ENCODE measurements around the gene TMEM86B. TPM values are rescaled to one million over a fixed set of nuclear protein-coding genes. Genes with fewer than 3 reads are reported as not detected.
"Not testable (repeated sequence)": the region's sequence is repeated elsewhere in the genome, so short reads cannot be mapped to it uniquely, and the experiment has no call there.

The TMEM86B gene
- polyA plus RNA-seq, 1 of the 3 experiments (the other 2 are of a cell fraction) = 3.0 TPM

DNA sequence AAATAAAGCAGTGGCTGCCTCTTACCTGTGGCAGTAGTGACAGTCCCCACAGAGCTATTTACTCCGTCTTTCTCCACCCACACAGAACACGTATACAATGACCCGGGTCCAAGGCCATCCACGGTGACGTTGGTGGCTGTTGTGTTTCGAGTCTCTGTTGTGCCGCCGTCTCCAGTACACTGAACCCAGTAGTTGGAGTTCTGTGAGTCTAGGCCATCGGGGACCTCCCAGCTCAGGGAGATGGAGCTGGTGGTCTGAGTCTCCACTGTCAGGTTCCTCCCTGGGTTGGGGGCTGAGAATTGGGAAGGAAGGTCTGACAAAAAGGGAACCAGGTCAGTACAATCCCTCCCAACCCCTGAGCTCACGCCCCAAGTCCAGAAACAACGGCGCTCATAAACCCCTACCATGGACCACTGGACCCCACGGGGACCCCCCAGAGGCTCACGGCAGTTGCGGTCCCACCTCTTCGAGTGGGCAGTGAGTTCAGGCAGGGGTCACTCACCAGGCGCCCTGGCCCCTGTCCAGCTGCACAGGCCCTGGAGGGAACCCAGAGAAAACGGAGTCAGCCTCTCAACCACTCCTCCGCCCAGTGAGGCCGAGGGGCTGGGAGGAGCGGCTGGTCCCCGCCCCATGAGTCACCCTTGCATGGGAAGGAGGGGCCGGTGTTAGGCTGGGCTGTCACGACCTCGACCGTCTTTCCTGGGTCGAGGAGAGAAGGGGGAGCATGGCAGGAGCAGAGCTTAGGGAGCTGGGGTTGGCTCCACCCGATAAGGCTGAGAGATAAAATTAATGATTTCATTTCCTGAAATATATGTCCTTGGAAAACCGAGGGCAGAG, 21.7 kb downstream of the TMEM86B start:
- Histone ChIP-seq H3K27me3 (ENCODE audit: insufficient read depth) (no peaks in the 10 kb centered on the region), H4K20me1 (ENCODE audit: insufficient read depth) (peaks cover 5% of the 10 kb centered on the region; the same call in 1 of the 2 replicates), H3K4me2 (peak overlapping the region; percentile 70), H3K27ac (ENCODE audit: low read depth in 2 of 2, low read length in 1 of 2) (peak overlapping the region in 1 of 2 experiments; percentile 34; a peak in 1 of 4 replicates), H3K4me1 (ENCODE audit: control insufficient read depth in 1 of 2, insufficient read depth in 2 of 2, low read depth in 1 of 2, low read length in 1 of 2) (peaks cover 20 to 23% of the 10 kb centered on the region in 2 experiments; a peak in 3 of 4 replicates), H3F3A (replicated peaks; ENCODE audit: insufficient read depth) (peaks cover 19% of the 10 kb centered on the region), H3K9ac (no peak overlapping the region), H3K4me3 (ENCODE audit: low read depth in 2 of 2, low read length in 1 of 2) (peak overlapping the region in 1 of 2 experiments; percentile 19; a peak in 2 of 4 replicates), H2AFZ (ENCODE audit: low read depth) (peak overlapping the region; percentile 36; the same call in 1 of the 2 replicates), H3K36me3 (replicated peaks in 1 of 2; ENCODE audit: control insufficient read depth in 1 of 2, insufficient read depth in 2 of 2, low read length in 1 of 2) (no peaks in the 10 kb centered on the region), H3K9me2 (no peaks in the 10 kb centered on the region), H3K9me3 (no peaks in the 10 kb centered on the region), H3K79me2 (ENCODE audit: insufficient read depth) (no peaks in the 10 kb centered on the region)
- 39% methylated on average over 25 of the region's 29 CpGs for WGBS (ENCODE audit: low lambda C conversion rate)
- ChIA-PET CTCF (interaction anchor here (0.6 to 1.7 kb wide), 5 partner anchors 21 to 85 kb away, joined by 3 to 5 read pairs (median 4); partner anchors contain the start of genes DNAAF3 and TMEM86B), POLR2A (interaction anchor here (0.6 to 1.4 kb wide), 4 partner anchors 9 to 47 kb away, joined by 3 to 6 read pairs (median 4); partner anchors contain the start of gene TMEM86B)
- TF ChIP-seq, protein P1, sequence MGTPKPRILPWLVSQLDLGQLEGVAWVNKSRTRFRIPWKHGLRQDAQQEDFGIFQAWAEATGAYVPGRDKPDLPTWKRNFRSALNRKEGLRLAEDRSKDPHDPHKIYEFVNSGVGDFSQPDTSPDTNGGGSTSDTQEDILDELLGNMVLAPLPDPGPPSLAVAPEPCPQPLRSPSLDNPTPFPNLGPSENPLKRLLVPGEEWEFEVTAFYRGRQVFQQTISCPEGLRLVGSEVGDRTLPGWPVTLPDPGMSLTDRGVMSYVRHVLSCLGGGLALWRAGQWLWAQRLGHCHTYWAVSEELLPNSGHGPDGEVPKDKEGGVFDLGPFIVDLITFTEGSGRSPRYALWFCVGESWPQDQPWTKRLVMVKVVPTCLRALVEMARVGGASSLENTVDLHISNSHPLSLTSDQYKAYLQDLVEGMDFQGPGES (IDR thresholded peaks at IDR 0.05; ENCODE audit: low read depth, low read length) = no peak
- TF ChIP-seq YY1 (IDR thresholded peaks at IDR 0.05; ENCODE audit: low read depth) = no peak
- TF ChIP-seq, protein P2, sequence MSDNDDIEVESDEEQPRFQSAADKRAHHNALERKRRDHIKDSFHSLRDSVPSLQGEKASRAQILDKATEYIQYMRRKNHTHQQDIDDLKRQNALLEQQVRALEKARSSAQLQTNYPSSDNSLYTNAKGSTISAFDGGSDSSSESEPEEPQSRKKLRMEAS (IDR thresholded peaks at IDR 0.05; ENCODE audit: low read depth) = peak; percentile 63
- peak; percentile 65 for TF ChIP-seq NFIC (IDR thresholded peaks at IDR 0.05; ENCODE audit: borderline replicate concordance)
- TF ChIP-seq RCOR1 (IDR thresholded peaks at IDR 0.05; ENCODE audit: low read length) = 0 out of 2 replicates have a peak, but pooled peaks have one; percentile 8
- 0 out of 2 replicates have a peak, but pooled peaks have one; percentile 18 for TF ChIP-seq FOXJ3 (CRISPR knock-in tag; IDR thresholded peaks at IDR 0.05)
- TF ChIP-seq, protein P3, sequence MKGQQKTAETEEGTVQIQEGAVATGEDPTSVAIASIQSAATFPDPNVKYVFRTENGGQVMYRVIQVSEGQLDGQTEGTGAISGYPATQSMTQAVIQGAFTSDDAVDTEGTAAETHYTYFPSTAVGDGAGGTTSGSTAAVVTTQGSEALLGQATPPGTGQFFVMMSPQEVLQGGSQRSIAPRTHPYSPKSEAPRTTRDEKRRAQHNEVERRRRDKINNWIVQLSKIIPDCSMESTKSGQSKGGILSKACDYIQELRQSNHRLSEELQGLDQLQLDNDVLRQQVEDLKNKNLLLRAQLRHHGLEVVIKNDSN (IDR thresholded peaks at IDR 0.05; ENCODE audit: borderline replicate concordance, low read depth) = no peak
- peak; percentile 30; the same call in 1 of the 2 replicates for TF ChIP-seq MXI1 (IDR thresholded peaks at IDR 0.05; ENCODE audit: low read depth, low read length)
- no peak for TF ChIP-seq RFX5 (IDR thresholded peaks at IDR 0.05; ENCODE audit: low read length)
- TF ChIP-seq, protein P4, sequence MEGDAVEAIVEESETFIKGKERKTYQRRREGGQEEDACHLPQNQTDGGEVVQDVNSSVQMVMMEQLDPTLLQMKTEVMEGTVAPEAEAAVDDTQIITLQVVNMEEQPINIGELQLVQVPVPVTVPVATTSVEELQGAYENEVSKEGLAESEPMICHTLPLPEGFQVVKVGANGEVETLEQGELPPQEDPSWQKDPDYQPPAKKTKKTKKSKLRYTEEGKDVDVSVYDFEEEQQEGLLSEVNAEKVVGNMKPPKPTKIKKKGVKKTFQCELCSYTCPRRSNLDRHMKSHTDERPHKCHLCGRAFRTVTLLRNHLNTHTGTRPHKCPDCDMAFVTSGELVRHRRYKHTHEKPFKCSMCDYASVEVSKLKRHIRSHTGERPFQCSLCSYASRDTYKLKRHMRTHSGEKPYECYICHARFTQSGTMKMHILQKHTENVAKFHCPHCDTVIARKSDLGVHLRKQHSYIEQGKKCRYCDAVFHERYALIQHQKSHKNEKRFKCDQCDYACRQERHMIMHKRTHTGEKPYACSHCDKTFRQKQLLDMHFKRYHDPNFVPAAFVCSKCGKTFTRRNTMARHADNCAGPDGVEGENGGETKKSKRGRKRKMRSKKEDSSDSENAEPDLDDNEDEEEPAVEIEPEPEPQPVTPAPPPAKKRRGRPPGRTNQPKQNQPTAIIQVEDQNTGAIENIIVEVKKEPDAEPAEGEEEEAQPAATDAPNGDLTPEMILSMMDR (IDR thresholded peaks at IDR 0.05) = no peak
- TF ChIP-seq JUND (IDR thresholded peaks at IDR 0.05) = peak; percentile 84
- TF ChIP-seq TEAD4 (IDR thresholded peaks at IDR 0.05; ENCODE audit: borderline replicate concordance, insufficient read depth) = no peak
- TF ChIP-seq POLR2AphosphoS5 (IDR thresholded peaks at IDR 0.05; ENCODE audit: low read depth, low read length) = no peak
- peak; percentile 68 for TF ChIP-seq TCF12 (IDR thresholded peaks at IDR 0.05)
- peak; percentile 46; the same call in 1 of the 2 replicates for TF ChIP-seq GATA2 (CRISPR knock-in tag; IDR thresholded peaks at IDR 0.05)
- TF ChIP-seq, protein P5, sequence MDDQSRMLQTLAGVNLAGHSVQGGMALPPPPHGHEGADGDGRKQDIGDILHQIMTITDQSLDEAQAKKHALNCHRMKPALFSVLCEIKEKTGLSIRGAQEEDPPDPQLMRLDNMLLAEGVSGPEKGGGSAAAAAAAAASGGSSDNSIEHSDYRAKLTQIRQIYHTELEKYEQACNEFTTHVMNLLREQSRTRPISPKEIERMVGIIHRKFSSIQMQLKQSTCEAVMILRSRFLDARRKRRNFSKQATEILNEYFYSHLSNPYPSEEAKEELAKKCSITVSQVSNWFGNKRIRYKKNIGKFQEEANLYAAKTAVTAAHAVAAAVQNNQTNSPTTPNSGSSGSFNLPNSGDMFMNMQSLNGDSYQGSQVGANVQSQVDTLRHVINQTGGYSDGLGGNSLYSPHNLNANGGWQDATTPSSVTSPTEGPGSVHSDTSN (IDR thresholded peaks at IDR 0.05) = peak; percentile 30; the same call in 1 of the 2 replicates
- peak; percentile 91; the same call in 1 of the 2 replicates for TF ChIP-seq RXRA (IDR thresholded peaks at IDR 0.05; ENCODE audit: borderline replicate concordance, low read depth)
- TF ChIP-seq FOSL2 (IDR thresholded peaks at IDR 0.05; ENCODE audit: borderline replicate concordance, low read depth) = peak; percentile 94
- TF ChIP-seq RAD21 (IDR thresholded peaks at IDR 0.05; ENCODE audit: low read length) = no peak; the same call in 1 of the 2 replicates
- DNase-seq = peak; percentile 96

DNA sequence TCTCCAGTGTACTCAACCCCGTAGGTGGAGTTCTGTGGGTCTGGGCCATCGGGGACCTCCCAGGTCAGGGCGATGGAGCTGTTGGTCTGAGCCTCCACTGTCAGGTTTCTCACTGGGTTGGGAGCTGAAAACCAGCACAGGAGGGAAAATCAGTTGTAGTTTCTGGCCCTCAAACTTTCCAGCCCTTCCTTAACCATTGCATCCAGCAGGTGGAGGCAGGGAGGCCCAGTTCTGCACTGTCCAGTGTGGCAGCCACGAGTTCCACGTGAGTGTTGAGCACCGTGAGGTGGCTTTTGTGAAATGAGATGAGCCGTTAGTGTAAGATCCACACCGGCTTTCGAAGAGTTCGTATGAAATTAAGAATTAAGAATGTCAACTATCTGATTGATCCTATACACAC, 26.4 kb downstream of the TMEM86B start:
- H3K27me3 ChIP-seq (ENCODE audit: insufficient read depth); H3K9me2 ChIP-seq; H3K79me2 ChIP-seq (ENCODE audit: insufficient read depth); POLR2A ChIA-PET; H3K4me1 ChIP-seq (ENCODE audit: control insufficient read depth in 1 of 2, insufficient read depth in 2 of 2, low read depth in 1 of 2, low read length in 1 of 2); H3K27ac ChIP-seq (ENCODE audit: low read depth in 2 of 2, low read length in 1 of 2); H3K36me3 ChIP-seq (replicated peaks in 1 of 2; ENCODE audit: control insufficient read depth in 1 of 2, insufficient read depth in 2 of 2, low read length in 1 of 2); H2AFZ ChIP-seq (ENCODE audit: low read depth); H3K9ac ChIP-seq; DNase-seq; H3F3A ChIP-seq (replicated peaks; ENCODE audit: insufficient read depth); H3K4me2 ChIP-seq; H4K20me1 ChIP-seq (ENCODE audit: insufficient read depth); H3K4me3 ChIP-seq (ENCODE audit: low read depth in 2 of 2, low read length in 1 of 2); H3K9me3 ChIP-seq: not testable (repeated sequence)
- CTCF ChIA-PET = interaction anchor here (0.6 to 1.1 kb wide), 3 partner anchors 26 to 181 kb away, joined by 3 read pairs; partner anchors contain the start of genes DNAAF3 and TMEM86B
- WGBS (ENCODE audit: low lambda C conversion rate) = 76% methylated on average over 7 of the region's 10 CpGs
